Inflammatory macrophage treated with lipopolysaccharide for 4 hours (primary cell): ENCODE results near the gene TMEM114.

ENCODE experiments used
- DNase-seq: peaks from one replicate; pipeline ENCODE4 v3.0.0-alpha.2; 2020

TMEM114 gene

DNA sequence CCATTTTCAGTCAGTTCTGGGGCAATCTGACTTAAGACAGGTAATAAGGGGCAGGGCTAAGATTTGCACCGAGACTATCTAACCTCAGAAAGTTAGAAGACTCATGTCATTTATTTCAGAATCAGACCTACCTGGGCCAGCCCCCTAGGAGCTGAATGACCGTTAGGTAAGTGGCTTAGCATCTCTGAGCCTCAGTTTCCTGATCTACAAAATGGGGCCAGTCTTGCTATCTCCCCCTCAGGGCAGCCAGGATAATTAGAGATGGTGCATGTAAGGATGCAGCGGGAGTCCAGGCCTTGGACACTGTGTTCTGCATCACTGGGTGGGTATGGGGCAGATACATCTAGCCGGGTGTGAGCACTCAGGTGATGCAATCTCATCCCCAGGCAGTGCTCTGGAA lies 20.8 kb upstream of the TMEM114 start:
- DNase-seq: no peak

DNA sequence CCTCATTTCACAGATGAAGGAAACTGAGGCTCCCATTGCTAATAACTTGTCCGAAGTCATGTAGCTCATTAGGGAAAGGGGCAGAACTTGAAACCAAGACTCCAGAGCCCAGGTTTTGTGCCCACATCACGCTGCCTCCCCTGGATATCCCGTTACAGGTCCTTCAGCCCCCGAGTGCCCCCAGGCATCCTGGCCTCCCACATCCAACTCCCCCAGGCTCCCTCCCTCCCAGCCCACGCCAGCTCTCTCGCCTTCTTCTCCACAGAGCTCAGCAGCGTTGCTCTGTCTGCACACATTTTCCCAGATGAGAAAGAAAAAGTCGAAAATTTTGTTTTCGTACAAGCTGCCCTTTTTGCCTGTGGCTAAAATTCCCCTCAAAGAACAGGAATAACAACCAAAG lies 16.9 kb upstream of the TMEM114 start:
- no peak for DNase-seq

DNA sequence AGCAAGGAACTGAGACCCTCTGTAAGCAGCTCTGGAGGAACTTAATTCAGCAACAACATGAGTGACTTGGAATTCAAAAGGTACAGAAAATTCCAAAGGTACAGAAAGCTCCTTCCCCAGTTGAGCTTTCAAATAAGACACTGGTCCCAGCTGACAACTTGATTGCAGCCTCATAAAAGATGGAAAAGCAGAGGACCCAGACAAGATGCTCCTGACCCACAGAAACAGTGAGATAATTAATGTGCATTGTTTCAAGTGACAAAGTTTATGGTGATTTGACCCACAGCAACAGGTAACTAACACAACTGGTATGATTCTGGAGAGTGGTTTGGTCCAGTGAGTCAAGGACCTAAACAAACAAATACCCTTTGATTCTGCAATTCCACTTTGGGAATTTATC lies 15.2 kb upstream of the TMEM114 start:
- DNase-seq: no peak

DNA sequence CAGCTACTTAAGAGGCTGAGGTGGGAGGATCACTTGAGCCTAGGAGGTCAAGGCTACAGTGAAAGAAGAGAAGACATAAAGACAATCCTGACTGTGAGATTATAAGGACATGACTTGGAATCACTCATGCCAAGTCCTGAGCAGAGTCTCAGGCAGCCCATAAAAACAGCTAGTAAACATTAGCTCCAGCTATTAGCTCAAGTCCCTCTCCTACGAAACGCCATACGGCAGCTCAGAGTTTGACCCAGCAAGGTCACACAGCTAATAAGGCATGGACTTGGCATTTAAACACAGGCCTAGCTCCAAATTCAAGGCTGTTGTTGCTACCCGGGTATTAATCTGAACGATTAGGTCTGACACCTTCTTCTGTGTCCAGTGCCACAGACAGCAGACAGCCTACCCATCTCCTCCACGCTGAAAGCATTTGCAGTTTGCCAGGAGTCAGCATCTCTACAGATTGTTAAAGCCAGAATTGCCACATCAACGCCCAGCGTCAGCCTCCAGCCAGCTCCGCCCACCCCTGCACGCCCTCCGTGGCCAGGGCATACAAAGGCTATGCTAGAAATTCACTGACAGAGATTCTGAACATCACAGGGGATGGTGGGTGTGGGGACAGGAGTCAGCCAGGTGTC lies 9.9 kb upstream of the TMEM114 start:
- DNase-seq: no peak

DNA sequence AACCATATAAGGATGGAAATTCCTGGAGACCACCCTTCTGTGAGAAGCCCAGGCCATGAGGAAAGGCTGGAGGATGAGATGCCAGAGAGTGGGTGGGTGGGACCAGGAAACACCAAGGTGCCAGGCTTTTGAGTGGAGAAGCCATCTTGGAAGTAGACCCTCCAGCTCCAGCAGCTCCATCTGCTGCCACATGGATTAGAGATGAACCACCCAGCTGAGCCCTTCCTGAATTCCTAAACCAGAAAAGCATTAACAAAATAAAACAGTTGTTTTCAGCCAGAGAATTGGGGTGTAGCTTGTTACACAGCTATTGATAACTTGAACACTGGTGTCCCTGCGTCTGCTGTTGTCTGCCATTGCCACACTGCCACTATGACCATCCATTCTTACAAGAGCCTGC lies 6.3 kb upstream of the TMEM114 start:
- no peak for DNase-seq

DNA sequence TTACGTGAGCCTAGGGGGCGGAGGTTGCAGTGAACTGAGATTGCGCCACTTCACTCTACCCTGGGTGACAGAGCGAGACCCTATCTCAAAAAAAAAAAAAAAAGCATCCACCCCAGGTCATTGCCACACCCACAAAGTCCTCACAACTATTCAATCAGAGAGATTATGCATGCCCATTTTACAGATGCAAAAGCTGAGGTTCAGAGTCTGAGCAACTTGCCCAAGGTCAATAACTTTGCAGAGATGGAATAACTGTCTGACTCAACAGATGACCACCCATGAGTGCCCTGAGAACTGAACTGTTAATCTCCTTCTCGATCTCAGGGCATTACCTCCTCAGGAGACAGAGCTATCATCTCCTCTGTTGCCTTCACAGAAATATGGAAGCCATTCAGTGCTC lies 5.5 kb upstream of the TMEM114 start:
- no peak for DNase-seq

DNA sequence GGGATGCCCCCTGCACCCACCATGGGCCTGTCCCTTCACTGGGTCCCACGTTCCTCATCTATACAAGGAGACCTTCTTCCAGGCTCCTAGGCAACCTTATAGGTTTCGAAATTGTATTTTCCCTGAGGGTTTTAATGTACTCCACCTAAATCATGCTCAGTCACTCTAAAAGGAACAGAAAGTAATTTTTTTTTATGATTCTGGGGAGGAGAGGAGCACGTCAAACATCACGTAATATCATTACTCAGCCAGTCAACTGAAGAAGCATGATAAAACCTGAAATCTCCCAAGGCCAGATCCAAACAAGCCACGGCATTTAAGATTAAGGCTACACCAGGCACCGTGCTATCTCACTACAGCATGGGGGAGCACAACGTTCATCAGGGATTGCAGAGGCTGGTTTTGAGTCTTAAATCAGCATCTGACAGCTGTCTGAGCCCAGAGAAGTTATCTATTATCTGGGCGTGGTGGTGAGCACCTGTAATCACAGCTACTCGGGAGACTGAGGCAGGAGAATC lies 3.9 kb upstream of the TMEM114 start:
- DNase-seq: peak; percentile 78

DNA sequence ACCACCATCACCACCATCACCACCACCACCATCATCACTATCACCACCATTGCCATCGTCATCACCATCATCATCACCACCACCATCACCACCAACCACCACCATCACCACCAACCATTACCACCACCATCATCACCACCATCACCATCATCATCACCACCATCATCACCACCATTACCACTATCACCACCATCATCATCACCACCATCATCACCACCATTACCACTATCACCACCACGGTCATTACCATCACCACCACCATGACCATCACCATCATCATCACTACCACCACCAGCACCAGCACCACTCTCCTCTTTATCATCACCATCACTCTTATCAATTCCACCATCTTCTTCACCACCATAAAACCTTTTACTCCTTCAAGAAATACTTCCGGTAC lies 1.1 kb upstream of the TMEM114 start:
- DNase-seq: no peak

DNA sequence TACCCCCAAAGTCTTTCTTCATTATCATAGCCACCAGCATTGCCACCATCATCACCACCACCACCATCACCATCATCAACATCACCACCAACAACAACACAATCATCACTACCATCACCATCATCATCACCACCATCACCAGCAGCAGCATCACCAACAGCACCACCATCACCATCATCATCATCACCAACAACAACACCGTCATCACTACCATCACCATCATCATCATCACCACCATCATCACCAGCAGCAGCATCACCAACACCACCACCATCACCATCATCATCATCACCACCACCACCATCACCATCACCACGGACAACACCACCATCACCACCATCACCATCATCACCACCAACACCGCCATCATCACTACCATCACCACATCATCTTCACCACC lies 500 bp upstream of the TMEM114 start:
- DNase-seq: no peak

DNA sequence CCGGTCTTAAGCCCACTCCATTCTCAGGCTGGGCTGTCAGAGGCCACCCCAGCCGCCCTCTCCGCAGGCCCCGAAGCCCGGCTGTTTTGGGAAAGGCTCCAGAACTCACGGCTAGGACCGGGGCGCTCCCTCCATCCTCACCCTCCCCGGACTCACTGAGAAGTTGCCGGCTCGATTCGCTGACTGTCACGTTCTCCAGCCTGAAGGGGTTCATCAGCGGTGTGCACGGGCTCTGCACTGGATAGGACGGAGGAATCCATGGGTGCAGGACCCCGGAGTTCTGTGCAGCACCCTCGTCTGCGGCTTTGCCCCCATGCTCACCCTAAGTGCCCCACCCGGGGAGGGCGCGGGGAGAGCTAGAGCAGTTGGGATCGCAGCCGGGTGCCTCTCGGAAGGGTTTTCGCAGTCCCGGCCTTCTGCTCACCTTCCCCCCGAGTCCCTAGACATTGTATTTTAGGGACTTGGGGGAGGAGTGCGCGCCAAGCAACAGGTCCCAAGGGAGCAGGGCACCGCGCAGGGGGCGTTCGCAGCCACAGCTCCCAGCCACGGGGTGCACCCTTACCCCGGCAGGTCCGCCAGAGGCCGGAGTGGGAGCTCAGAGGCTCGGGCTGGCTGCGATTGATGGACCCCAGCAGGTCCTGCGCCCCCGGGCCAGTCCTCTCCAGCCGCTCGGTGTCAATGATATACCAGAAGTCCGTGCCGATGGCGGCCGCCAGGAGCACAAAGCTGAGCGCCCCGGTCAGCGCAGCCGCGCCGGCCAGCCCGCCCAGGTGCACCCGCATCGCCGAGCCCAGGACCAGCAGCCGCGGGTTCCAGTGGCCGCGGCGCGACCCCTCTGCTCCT lies 1.0 kb downstream of the TMEM114 start:
- DNase-seq: no peak

DNA sequence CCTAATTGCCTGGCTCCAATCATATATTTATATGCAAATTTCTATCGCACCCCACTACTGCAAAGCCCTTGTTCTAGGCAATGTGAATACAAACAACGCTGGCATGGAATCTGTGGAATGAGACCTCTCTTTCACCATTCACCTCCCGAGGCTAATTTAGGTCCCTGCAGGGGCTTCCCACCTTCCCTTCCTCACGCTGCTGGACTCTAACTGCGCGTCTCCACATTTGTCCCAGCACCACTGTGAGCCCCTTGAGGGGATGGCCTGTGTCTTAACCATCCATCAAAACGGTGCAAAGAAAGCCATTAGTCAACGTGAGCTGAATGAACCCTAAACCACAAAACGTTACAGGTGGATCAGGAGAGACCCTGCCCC lies 1.6 kb downstream of the TMEM114 start:
- DNase-seq: no peak

DNA sequence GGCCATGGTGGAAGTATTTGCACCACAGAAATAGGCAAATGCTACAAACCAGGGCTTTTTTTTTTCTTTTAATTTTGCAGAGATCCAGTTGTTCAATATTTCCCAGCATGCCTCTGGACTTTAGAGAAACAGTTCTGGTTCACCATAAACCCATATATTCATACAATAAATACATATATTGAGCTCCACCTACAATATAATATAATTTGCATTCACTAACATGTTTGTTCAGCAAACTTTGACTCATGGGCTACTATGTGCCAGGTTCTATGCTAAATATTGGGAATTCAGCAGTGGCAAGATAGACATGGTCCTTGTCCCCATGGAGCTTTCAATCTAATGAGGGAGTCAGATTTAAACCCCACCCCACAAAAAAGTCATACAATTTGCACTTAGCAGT lies 3.2 kb downstream of the TMEM114 start:
- no peak for DNase-seq

DNA sequence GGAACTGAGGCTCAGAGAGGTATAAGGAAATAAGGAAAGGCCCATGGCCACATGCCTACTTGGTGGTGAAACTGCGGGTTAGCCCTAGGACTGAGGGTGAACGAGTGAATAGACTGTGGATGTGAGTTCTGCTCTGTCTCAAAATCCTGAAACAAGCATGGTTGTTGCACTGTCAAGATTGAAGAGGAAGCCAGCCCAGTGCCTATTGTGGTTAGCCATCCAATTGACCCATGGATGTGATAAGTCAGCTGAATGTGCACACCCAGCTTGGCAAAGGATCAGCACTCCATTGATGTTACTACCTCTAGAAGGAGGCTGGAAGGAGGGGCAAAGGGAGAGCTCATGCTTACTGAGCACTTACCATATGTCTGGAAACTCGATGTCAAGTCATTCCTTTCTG lies 4.5 kb downstream of the TMEM114 start:
- DNase-seq: peak; percentile 64

DNA sequence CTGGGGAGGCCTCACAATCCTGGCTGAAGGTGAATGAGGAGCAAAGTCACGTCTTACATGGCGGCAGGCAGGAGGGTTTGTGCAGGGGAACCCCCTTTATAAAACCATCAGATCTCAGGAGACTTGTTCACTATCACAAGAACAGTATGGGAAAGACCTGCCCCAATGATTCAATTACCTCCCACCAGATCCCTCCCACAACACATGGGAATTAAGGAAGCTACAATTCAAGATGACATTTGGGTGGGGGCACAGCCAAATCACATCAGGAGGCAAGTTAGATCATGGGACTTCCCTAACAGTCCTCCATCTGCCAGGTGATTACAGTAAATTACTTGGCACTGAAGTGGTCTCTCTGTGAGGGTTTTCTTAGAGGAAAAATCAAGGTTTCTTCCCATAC lies 5.3 kb downstream of the TMEM114 start:
- DNase-seq: peak; percentile 64

DNA sequence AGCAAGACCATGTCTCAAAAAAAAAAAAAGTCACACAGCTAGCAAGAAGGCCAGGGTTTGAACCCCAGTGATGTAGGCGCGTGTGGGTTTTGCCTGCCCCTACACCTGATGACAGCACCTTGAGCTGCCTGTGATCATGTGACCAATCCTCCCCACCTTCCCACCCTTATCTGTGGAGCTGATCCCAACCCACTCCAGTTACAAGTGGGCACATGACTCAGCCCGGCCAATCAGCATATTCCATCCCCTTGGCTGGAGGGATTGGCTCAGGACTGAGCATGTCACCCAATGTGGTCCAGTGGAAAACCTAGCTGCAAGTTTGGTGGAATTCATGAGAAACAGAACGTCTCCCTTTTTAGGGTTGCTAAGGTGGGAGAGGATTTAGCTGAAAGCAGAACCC lies 6.6 kb downstream of the TMEM114 start:
- DNase-seq: peak; percentile 53

DNA sequence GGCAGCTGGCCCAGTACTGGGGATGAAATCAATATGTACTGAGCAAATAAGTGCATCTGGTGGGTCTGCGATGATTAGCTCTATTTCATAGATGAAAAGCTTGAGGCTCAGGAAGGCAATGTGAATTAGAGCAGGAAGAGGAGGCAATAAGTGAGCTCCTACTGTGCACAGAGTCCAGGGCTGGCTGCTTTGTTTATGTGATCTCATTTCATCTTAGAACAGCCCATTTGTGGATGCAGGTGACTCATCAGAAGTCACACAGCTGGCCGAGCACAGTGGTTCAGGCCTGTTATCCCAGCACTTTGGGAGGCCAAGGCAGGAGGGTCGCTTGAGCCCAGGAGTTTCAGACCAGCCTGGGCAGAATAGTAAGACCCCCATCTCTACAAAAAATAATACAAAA lies 7.1 kb downstream of the TMEM114 start:
- peak; percentile 45 for DNase-seq

DNA sequence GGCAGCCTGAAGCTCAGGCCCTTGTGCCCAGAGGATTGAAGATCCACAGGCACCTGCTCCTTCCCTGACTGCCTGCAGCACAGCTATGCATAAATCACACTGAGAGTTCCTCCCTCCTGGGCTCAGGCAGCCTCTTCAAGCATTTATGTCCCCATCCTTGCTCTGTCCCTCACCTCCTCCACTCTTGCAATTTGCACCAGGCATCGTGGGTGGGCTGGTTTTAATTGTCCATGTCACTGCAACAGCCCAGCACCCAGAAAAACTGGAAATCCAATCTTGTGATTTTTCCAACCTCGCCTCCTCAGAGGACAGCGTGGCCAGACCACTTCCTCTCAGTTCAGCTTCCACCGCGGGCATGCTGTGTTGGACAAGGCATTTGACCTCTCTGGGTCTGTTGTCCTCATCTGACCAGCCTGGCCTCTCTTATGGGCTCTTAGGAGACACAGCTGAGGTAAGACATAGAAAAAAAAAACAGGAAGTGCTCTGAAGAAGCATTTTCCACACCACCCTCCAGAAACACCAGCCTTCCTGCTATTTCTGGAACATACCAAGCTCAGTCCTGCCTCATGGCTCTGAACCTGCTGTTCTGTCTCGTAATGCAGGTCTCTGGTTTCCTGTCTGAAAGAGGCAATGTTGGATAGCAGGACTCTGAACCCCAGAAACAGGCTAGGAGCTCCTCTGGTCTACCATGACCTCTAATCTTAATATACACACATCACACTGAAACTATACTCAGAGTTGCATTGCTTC lies 8.3 kb downstream of the TMEM114 start:
- peak; percentile 89 for DNase-seq

DNA sequence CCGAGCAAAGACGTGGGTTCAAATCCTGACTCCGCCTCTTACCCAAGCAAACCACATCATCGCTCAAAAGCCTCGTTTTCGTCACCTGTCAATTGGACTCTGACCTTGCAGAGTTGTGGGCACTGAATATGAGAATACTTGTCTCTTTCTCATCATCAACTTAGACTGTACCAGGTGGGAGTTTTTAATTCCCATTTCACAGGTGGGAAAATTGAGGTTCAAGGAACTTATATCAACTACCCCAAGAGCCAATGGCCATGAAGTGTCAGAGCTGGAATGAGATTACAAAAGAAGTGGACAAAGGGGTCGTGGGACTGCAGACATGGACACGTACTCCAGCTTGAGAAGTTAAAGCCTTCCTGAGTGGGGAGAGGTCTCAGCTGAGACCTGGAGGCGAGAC lies 10.8 kb downstream of the TMEM114 start:
- no peak for DNase-seq

DNA sequence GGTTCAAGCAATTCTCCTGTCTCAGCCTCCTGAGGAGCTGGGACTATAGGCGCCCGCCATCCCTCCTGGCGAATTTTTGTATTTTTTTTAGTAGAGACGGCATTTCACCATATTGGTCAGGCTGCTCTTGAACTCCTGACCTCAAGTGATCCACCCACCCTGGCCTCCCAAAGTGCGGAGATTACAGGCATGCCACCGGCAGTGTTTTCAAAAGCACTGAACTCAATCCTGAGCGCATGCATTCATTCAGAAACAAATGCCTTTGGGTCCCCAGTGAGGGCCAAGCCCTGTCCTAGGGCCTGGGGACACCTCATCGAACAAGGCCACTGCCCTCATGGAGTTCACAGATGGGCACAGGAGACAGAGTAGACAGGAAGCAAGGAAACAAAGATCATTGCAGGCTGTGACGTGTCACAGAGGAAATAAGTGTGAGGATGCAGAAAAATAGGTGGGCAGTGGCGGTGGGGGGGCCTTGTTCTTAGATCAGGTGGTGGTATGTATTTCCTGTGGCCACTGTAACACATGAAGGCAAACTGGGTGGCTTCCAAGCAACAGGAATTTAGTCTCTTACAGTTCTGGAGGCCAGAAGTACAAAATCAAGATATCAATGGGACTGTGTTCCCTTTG lies 12.5 kb downstream of the TMEM114 start:
- no peak for DNase-seq

DNA sequence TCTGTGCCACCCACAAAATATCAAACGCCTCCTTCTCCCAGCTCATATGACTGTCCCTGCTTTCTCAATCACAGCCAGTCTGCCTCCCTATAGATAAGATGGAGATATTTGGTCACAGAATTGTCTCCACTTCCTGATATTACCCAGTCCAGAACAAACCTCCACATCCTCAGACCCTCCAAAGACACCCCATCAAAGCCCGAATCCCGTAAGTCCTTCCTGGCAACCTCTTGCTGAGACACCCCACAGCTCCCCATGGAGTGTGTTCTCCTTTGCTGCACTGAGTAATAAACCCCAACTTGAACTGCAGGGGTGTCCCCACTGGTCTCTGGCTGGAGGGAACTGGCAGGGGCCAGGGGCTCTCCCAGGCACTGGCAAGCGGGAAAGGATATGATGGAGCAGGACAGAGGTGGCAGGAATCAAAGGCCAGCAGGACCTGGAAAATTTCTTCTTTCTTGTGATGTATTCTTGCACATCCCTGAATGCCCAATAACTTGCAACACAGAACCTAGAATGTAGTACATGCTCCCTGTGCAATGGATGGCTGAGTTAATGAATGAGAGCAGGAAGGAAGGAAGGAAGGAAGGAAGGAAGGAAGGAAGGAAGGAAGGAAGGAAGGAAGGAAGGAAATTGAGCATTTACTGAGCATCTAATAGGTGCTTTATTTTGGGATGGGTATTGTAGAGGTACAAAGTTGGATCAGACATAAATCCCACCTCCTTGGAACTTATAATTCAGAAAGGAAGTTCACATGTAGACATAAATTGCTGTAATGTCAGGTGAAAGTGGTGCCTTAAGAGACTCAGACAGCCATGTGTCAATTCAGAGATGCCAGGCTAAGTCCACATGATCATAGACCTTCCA lies 13.9 kb downstream of the TMEM114 start:
- no peak for DNase-seq

DNA sequence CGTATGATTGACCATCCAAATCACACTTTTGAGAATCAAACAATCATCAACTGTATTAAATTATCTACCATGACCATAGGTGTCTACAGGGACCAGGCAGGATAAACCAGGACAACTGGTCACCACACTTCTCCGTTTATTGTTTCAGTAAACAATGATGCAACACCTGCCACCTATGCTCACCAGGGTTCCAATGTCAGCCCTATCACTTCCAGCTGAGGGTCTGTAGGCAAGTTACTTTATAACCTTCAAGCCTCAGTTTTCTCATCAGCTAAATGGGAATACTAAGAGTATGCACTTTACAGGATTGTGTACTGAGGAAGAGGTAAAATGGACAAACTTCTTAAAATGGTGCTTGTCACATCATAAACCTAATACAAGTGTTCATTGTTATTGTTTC lies 14.9 kb downstream of the TMEM114 start:
- DNase-seq: no peak
